SKM-1 treated with dmso at 0.1 percent for 144 hours (cell line): ENCODE results near the gene ANKDD1B.

ENCODE experiments used
- DNase-seq: peaks from one replicate; lab custom pipeline; 2025; ENCODE audit not compliant: unreplicated experiment; lab: John Stamatoyannopoulos, UW

ANKDD1B gene

DNA sequence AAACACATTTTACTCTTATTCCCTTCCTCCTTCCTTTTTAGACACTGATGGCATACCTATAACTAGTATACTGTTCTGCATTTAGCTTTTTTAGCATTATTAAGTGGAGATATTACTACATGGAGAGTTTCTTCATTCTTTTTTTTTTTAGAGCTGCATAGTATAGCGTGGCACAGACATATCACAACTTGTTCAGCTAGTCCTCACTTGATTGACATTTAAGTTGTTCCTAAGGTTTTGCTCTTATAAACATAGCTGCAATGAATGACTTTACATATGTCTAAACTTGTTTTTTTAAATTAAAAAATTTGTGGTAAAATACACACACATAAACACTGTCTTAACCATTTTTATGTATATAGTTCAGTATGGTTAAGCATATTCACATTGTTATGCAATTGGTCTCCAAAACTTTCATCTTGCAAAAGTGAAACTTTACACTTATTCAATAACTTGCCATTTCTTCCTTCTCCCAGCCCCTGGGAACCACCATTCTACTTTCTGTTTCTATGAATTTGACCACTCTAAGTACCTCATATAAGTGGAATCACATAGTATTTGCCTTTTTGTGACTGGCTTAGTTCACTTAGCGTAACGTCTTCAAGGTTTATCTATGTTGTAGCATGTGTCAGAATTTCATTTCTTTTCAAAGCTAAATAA, 48.7 kb downstream of the ANKDD1B start:
- DNase-seq: no peak

GRCh38 chr5:75660678-75661465, 49.6 kb downstream of the ANKDD1B start:
- no peak for DNase-seq

DNA sequence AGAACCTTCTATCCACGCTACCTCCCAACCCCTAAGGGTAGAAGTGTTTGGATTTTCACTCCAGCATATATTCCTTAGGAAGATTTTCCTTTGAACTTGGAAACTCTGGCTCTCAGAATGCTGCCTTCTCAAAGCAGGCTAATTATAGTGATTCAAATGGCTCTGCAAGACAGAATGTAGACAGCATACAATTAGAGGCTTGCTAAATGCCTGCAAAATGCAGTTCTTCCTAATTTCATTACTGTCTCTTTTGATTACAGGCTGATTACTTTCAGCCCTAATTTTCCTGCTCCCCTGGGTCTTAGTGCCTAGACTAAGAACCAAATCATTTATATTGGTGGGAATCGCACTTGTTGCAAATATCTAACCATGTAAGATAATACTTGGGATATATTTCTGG, 50.8 kb downstream of the ANKDD1B start:
- DNase-seq: no peak

- no peak for DNase-seq
Measured at GRCh38 chr5:75663579-75664284, 52.5 kb downstream of the ANKDD1B start.

DNA sequence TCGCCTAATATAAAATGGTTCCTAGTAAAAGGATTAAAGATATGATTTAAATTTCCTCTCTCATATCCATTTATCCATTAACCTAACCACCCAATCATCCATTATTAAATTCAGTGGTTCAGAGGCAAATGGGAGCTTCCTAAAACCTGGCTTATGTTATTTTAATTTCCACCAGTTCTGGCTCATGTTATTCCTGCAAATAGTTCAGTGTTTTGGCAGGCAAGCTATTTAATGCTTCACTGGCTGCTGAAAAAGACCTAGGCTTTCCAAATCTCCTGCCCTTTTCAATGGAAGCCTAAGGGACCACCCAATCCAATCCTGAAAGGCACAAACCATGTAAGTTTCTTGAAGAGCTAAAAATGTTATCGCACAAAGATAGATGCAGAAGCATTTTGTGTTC, 53.7 kb downstream of the ANKDD1B start:
- DNase-seq: no peak

GRCh38 chr5:75666801-75667200, 55.5 kb downstream of the ANKDD1B start:
- DNase-seq: no peak

DNA sequence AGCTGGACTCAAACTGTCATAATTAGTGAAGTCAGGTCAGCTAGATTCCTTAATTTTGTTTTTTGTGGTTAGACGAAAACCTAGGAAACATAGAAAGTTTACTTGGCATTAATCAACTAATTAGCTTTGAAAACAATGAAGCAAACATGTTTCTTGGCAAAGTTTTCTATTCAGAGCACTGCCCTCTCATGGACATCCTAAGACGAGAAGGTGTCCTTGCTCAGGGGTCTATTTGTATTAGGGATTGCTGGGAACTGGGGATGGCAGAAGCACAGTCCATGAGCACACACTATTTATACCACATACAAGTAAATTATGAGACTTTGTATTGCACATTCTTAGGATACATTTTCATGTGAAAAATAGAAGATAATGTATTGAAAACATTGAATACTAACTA, 56.3 kb downstream of the ANKDD1B start:
- DNase-seq: no peak

DNA sequence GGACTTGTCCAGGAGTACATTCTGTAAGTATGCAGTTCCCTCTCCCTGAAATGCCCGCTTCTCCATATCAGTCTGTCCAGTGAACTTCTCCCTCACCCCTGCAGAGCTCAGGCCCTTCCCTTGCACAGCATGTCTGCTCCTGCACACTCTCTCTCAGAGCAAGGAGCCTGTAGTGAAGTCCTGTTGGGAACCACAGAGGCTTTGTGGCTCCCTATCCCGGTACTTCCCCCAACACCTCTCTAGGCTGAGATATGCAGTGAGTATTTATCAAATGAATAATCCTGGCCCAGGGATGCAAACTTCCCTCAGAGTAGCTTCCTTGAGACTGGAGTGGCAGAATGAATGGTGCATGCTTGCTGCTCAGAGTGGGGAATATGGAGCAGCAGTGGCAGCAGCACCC, 57.2 kb downstream of the ANKDD1B start:
- DNase-seq: no peak

DNA sequence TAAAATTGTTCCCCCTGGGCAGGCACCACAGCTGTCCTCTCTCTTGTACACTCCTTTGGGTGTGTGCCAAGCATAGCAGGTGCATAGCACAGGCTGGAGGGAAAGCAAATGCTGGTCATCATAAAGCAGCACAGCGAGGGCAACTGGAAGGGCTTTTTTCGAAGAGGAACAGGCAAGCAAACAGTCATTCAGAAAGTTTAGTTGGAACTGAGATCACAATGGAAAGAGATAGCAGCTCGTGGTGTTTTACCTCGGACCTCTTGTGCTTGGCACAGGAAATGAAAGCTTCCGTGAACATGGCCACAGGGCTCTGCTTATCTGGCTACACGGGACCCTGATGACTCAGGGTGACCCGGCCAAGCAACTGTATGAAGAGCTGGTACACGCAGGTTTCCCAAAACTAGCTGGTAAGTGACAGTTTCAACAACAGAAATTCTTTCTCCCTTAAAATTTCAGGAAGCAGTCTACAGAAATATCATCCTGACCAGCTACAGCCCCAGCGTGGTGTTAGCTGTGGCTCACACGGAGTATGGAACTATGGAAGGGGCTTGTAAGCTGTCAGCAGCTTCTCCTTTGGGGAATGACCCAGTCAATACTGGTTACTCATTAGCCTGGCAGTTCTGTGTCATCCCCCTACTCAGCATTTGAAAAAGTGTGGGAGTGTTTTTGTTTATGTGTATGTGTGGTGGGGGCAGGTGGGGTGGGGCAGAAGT, 57.9 kb downstream of the ANKDD1B start:
- DNase-seq: no peak

DNA sequence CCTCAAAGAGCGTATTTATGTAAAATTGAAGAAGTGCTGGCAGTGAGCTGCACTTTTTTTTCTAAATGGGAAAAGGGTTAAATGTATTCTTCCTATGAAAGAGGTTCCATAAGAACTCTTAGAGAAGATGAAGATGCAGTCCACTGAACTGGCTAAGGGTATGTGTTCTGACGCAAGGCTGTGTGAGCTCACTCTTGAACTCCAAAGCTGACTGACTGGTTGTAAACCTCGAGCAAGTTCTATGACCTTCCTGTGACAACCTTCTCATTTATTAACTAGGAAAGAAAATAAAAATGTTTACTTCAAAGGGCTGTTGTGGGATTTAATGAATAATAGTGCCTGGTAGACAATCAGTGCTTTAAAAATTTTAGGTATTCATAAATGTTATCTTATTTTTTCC, 59.3 kb downstream of the ANKDD1B start:
- no peak for DNase-seq

- DNase-seq: no peak
Measured at GRCh38 chr5:75671506-75671905, 60.3 kb downstream of the ANKDD1B start.

- no peak for DNase-seq
Measured at GRCh38 chr5:75672616-75673015, 61.4 kb downstream of the ANKDD1B start.

- DNase-seq: no peak
Measured at GRCh38 chr5:75675783-75676182, 64.5 kb downstream of the ANKDD1B start.

GRCh38 chr5:75677607-75678006, 66.4 kb downstream of the ANKDD1B start:
- DNase-seq: no peak

DNA sequence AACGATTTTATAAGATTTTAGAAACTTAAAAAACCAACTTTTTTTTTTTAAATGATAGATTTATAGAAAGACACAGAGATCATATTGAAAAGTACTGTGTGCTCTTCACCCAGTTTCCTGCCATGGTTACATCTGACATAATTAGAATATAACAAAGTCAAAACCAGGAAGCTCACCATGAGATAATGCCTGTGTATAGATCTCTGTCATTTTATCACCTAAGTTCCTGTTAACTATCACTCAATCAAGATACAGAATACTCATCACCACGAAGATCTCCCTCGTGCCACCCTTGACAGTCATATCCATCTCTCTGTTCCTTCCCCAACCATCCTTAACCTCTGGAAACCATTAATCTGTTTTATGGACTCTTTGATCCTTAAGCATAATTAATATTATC, 66.9 kb downstream of the ANKDD1B start:
- DNase-seq: no peak

- peak; percentile 30 for DNase-seq
Measured at GRCh38 chr5:75681125-75681830, 70.0 kb downstream of the ANKDD1B start.

DNA sequence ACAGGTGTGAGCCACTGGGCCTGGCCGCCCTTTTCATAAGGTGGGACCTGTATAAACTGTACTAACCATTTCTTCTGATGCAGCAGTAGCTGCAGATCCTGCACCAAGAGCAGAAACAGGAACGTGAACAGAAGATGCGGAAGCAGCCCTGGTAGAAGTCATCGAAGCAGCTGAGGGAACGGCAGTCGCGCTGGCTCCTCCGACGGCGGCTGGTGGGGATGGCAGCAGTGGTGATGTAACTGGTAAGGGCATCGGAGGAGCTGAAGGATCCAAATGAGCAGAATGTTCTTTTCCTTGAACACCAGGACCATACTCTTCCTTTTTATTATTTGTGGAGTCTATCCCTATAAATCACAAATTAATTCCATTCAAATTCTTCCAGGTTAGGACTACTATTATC, 73.9 kb downstream of the ANKDD1B start:
- no peak for DNase-seq

GRCh38 chr5:75686480-75686879, 75.2 kb downstream of the ANKDD1B start:
- no peak for DNase-seq

DNA sequence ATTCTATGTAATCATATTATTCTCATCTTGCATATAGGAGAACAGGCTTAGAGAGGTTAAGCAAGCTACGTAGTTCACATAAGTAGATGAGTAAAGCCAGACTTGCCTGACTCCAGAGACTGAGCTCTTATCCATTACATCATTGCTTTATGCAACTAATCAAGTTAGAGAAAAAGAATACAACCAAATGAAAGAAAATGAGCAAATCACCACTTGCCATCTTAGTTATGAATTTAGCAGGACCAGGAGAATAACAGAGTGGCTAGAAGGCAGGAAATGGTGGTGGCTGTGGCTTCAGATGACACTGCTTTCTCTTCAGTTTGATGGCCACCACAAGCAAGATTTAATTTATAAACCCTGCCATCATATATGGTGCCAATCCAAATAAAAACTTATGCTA, 79.4 kb downstream of the ANKDD1B start:
- DNase-seq: no peak

DNA sequence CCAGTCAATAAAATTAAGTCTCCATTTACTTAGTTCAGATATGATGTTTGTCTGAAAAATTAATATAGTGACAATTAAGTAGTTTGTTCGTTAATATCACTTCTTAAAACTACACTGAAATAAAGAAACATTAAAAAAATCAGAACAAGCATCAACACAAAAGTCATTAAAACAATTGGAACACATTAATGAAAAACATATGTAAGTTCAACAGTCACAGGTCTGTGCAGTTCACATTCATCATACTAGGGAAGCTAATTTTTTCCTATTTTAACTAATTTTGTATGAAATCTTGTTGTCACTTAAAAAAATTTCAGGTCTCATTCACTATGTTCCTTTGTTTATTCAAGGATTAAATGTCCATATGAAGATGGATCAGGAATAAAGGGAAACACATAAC, 83.5 kb downstream of the ANKDD1B start:
- DNase-seq: no peak
